Measurements from ENCODE around the gene ZNF397.

The ZNF397 gene

DNA sequence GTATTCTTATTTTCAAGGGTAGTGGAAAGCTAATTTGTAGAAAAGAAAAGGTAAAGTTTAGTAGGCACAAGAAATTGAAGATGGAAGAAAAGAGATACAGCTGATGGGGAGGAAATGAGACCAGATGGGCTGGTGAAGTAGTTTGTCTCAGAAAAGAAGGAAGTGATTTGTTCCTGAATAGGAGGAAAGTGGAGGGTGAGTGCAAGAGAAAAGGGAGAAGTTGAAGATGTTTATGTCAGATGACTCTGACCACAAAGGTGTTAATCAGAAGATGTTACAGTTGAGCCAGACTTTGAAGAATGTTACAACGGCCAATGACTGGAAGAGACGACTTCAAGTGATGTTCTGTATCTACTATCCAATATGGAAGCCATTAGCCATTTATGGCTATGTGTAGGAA is 28.0 kb downstream of the ZNF397 start:
- DNase-seq (ENCODE audit: low spot score) = no peak
- no peaks in the 10 kb centered on the region for H3K36me3 ChIP-seq (ENCODE audit: low read depth)
- TF ChIP-seq, protein P1, sequence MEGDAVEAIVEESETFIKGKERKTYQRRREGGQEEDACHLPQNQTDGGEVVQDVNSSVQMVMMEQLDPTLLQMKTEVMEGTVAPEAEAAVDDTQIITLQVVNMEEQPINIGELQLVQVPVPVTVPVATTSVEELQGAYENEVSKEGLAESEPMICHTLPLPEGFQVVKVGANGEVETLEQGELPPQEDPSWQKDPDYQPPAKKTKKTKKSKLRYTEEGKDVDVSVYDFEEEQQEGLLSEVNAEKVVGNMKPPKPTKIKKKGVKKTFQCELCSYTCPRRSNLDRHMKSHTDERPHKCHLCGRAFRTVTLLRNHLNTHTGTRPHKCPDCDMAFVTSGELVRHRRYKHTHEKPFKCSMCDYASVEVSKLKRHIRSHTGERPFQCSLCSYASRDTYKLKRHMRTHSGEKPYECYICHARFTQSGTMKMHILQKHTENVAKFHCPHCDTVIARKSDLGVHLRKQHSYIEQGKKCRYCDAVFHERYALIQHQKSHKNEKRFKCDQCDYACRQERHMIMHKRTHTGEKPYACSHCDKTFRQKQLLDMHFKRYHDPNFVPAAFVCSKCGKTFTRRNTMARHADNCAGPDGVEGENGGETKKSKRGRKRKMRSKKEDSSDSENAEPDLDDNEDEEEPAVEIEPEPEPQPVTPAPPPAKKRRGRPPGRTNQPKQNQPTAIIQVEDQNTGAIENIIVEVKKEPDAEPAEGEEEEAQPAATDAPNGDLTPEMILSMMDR (IDR thresholded peaks at IDR 0.05; ENCODE audit: poor library complexity, severe bottlenecking) = no peak

DNA sequence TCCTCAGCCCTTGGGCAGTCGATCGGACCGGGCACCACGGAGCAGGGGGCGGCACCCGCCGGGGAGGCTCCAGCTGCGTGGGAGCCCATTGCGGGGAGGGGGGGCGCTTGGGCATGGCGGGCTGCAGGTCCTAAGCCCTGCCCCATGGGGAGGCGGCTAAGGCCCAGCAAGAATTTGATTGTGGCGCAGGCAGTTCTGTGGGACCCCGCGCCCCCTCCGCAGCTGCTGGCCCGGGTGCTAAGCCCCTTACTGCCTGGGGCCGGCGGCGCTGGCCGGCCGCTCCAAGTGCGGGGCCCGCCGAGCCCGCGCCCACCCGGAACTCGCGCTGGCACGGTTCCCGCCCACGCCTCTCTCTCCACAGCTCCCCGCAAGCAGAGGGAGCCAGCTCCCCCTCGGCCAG is 30.8 kb downstream of the ZNF397 start:
- no peak for ATAC-seq (ENCODE audit: low read depth)
- Histone ChIP-seq H3K4me3 (ENCODE audit: severe bottlenecking) (no peak overlapping the region), H3K27me3 (ENCODE audit: insufficient read depth, poor library complexity, severe bottlenecking) (no peaks in the 10 kb centered on the region), H3K4me1 (ENCODE audit: insufficient read depth, poor library complexity, severe bottlenecking) (no peaks in the 10 kb centered on the region), H3K36me3 (ENCODE audit: low read depth) (no peaks in the 10 kb centered on the region), H3K27ac (ENCODE audit: poor library complexity, severe bottlenecking) (no peak overlapping the region), H3K9me3 (ENCODE audit: severe bottlenecking) (peaks cover 3% of the 10 kb centered on the region)
- no peak for DNase-seq (ENCODE audit: low spot score)
- TF ChIP-seq, protein P1 (IDR thresholded peaks at IDR 0.05; ENCODE audit: poor library complexity, severe bottlenecking) = no peak

More for the DNA sequence above, 28.0 kb downstream of the ZNF397 start:
- Histone ChIP-seq H3K9me3 (ENCODE audit: severe bottlenecking) (peaks cover 3% of the 10 kb centered on the region), H3K27me3 (ENCODE audit: insufficient read depth, poor library complexity, severe bottlenecking) (no peaks in the 10 kb centered on the region), H3K27ac (ENCODE audit: poor library complexity, severe bottlenecking) (no peak overlapping the region), H3K4me1 (ENCODE audit: insufficient read depth, poor library complexity, severe bottlenecking) (no peaks in the 10 kb centered on the region), H3K4me3 (ENCODE audit: severe bottlenecking) (no peak overlapping the region)
- ATAC-seq (ENCODE audit: low read depth) = no peak

- Histone ChIP-seq H3K9me3 (ENCODE audit: severe bottlenecking) (no peaks in the 10 kb centered on the region), H3K36me3 (ENCODE audit: low read depth) (no peaks in the 10 kb centered on the region), H3K27ac (ENCODE audit: poor library complexity, severe bottlenecking) (no peak overlapping the region), H3K4me1 (ENCODE audit: insufficient read depth, poor library complexity, severe bottlenecking) (no peaks in the 10 kb centered on the region), H3K27me3 (ENCODE audit: insufficient read depth, poor library complexity, severe bottlenecking) (no peaks in the 10 kb centered on the region), H3K4me3 (ENCODE audit: severe bottlenecking) (no peak overlapping the region)
- no peak for ATAC-seq (ENCODE audit: low read depth)
- TF ChIP-seq, protein P1 (IDR thresholded peaks at IDR 0.05; ENCODE audit: poor library complexity, severe bottlenecking) = no peak
- DNase-seq (ENCODE audit: low spot score) = no peak
These were observed 35.4 kb downstream of the ZNF397 start for GRCh38 chr18:35276267-35276666.

DNA sequence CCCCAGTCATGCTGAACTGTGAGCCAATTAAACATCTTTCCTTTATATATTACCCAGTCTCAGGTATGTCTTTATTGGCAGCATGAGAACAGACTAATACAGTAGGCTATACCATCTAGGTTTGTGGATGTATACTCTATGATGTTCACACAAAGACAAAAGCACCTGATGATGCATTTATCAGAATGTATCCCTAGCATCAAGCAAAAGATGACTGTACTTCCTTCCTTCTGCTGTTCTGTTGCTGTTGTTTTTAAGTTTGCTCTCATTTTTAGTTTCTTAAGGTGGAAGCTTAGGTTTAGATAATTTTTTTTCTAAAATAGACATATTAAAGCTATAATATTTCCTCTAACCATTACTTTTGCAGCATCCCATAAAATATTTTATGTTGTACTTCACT is 36.8 kb downstream of the ZNF397 start:
- DNase-seq (ENCODE audit: low spot score) (no peak), ATAC-seq (ENCODE audit: low read depth) (no peak)
- H3K36me3 ChIP-seq (ENCODE audit: low read depth) = 0 out of 2 replicates have a peak, but pooled peaks cover 2% of the 10 kb centered on the region
- H3K27ac ChIP-seq (ENCODE audit: poor library complexity, severe bottlenecking) = no peak overlapping the region
- no peaks in the 10 kb centered on the region for H3K9me3 ChIP-seq (ENCODE audit: severe bottlenecking)
- TF ChIP-seq, protein P1 (IDR thresholded peaks at IDR 0.05; ENCODE audit: poor library complexity, severe bottlenecking) = no peak
- peaks cover 6% of the 10 kb centered on the region for H3K4me1 ChIP-seq (ENCODE audit: insufficient read depth, poor library complexity, severe bottlenecking)
- H3K4me3 ChIP-seq (ENCODE audit: severe bottlenecking) = no peak overlapping the region
- no peaks in the 10 kb centered on the region for H3K27me3 ChIP-seq (ENCODE audit: insufficient read depth, poor library complexity, severe bottlenecking)

- no peak for DNase-seq (ENCODE audit: low spot score)
- H3K4me3 ChIP-seq (ENCODE audit: severe bottlenecking) = no peak overlapping the region
These were observed 37.3 kb downstream of the ZNF397 start for GRCh38 chr18:35278085-35278484.

More at GRCh38 chr18:35278085-35278484, 37.3 kb downstream of the ZNF397 start:
- H3K27me3 ChIP-seq (ENCODE audit: insufficient read depth, poor library complexity, severe bottlenecking) = no peaks in the 10 kb centered on the region
- 0 out of 2 replicates have a peak, but pooled peaks cover 2% of the 10 kb centered on the region for H3K36me3 ChIP-seq (ENCODE audit: low read depth)
- no peaks in the 10 kb centered on the region for H3K9me3 ChIP-seq (ENCODE audit: severe bottlenecking)
- H3K27ac ChIP-seq (ENCODE audit: poor library complexity, severe bottlenecking) = no peak overlapping the region
- ATAC-seq (ENCODE audit: low read depth) = no peak
- TF ChIP-seq, protein P1 (IDR thresholded peaks at IDR 0.05; ENCODE audit: poor library complexity, severe bottlenecking) = no peak
- H3K4me1 ChIP-seq (ENCODE audit: insufficient read depth, poor library complexity, severe bottlenecking) = peaks cover 9% of the 10 kb centered on the region
